ENCODE data around the gene DENND1A.

DENND1A gene

GRCh38 chr9:123411191-123411590 lies 518.7 kb downstream of the DENND1A start:
- Mint-ChIP-seq H3K4me1 (peaks cover 50% of the 10 kb centered on the region), H3K4me3 (no peak overlapping the region), H3K36me3 (ENCODE audit: low read depth) (no peaks in the 10 kb centered on the region), H3K9me3 (no peaks in the 10 kb centered on the region), H3K27me3 (ENCODE audit: low read depth, poor library complexity) (no peaks in the 10 kb centered on the region), H3K27ac (no peak overlapping the region)
- TF ChIP-seq CTCF (IDR thresholded peaks at IDR 0.05) = no peak
- no peak for DNase-seq

GRCh38 chr9:123410281-123410910 lies 519.5 kb downstream of the DENND1A start:
- H3K27me3 Mint-ChIP-seq (ENCODE audit: low read depth, poor library complexity) = no peaks in the 10 kb centered on the region
- no peak for TF ChIP-seq CTCF (IDR thresholded peaks at IDR 0.05)
- DNase-seq = no peak
- H3K4me1 Mint-ChIP-seq = peaks cover 45% of the 10 kb centered on the region
- H3K4me3 Mint-ChIP-seq = no peak overlapping the region
- H3K9me3 Mint-ChIP-seq = no peaks in the 10 kb centered on the region
- no peaks in the 10 kb centered on the region for H3K36me3 Mint-ChIP-seq (ENCODE audit: low read depth)
- no peak overlapping the region for H3K27ac Mint-ChIP-seq

GRCh38 chr9:123408313-123409262 lies 521.3 kb downstream of the DENND1A start:
- no peaks in the 10 kb centered on the region for H3K9me3 Mint-ChIP-seq
- peak overlapping the region; percentile 55 for H3K27ac Mint-ChIP-seq
- no peaks in the 10 kb centered on the region for H3K36me3 Mint-ChIP-seq (ENCODE audit: low read depth)
- no peak overlapping the region for H3K4me3 Mint-ChIP-seq
- H3K4me1 Mint-ChIP-seq = peaks cover 28% of the 10 kb centered on the region
- no peaks in the 10 kb centered on the region for H3K27me3 Mint-ChIP-seq (ENCODE audit: low read depth, poor library complexity)
- no peak for TF ChIP-seq CTCF (IDR thresholded peaks at IDR 0.05)
- DNase-seq = no peak

- H3K27ac Mint-ChIP-seq = peak overlapping the region; percentile 47
- no peak for DNase-seq
- no peaks in the 10 kb centered on the region for H3K9me3 Mint-ChIP-seq
- H3K4me3 Mint-ChIP-seq = no peak overlapping the region
- peaks cover 40% of the 10 kb centered on the region for H3K4me1 Mint-ChIP-seq
- TF ChIP-seq CTCF (IDR thresholded peaks at IDR 0.05) = no peak
- H3K27me3 Mint-ChIP-seq (ENCODE audit: low read depth, poor library complexity) = no peaks in the 10 kb centered on the region
- no peaks in the 10 kb centered on the region for H3K36me3 Mint-ChIP-seq (ENCODE audit: low read depth)
Observed at GRCh38 chr9:123407217-123407851, 522.6 kb downstream of the DENND1A start.

- Mint-ChIP-seq H3K4me3 (peak overlapping the region; percentile 35), H3K9me3 (no peaks in the 10 kb centered on the region), H3K4me1 (peaks cover 41% of the 10 kb centered on the region), H3K27me3 (ENCODE audit: low read depth, poor library complexity) (no peaks in the 10 kb centered on the region), H3K27ac (peak overlapping the region; percentile 36), H3K36me3 (ENCODE audit: low read depth) (no peaks in the 10 kb centered on the region)
- TF ChIP-seq CTCF (IDR thresholded peaks at IDR 0.05) = no peak
- DNase-seq = no peak
Observed at GRCh38 chr9:123406691-123407216, 523.2 kb downstream of the DENND1A start.
